IPS-20b (cell line): Measurements from ENCODE around the gene MT1X.

Source experiments
- H3K27ac ChIP-seq: one replicate; pipeline ENCODE4 v1.5.1; 2013; ENCODE audit warnings: low read length
- H3K27me3 ChIP-seq: 2 replicates; pipeline ENCODE4 v1.6.1; 2013; ENCODE audit warnings: mild to moderate bottlenecking, low read length, inconsistent platforms; ENCODE audit not compliant: insufficient read depth
- H3K36me3 ChIP-seq: 2 replicates; pipeline ENCODE4 v1.6.1; 2013; ENCODE audit warnings: low read depth, mild to moderate bottlenecking, inconsistent platforms, low read length, moderate library complexity; ENCODE audit not compliant: insufficient read depth
- H3K4me1 ChIP-seq: 2 replicates; pipeline ENCODE4 v1.6.1; 2013; ENCODE audit warnings: mild to moderate bottlenecking, control low read depth, inconsistent platforms, low read length, moderate library complexity; ENCODE audit not compliant: insufficient read depth
- H3K4me3 ChIP-seq: 2 replicates; pipeline ENCODE4 v1.5.1; 2013; ENCODE audit warnings: mild to moderate bottlenecking, low read length, inconsistent platforms
- H3K9ac ChIP-seq: 2 replicates; pipeline ENCODE4 v1.6.1; 2013; ENCODE audit warnings: low read depth, mild to moderate bottlenecking, inconsistent platforms, low read length, moderate library complexity
- H3K9me3 ChIP-seq: 2 replicates; pipeline ENCODE4 v1.6.1; 2013; ENCODE audit warnings: mild to moderate bottlenecking, low read depth, low read length, inconsistent platforms; ENCODE audit not compliant: insufficient read depth

MT1X gene

GRCh38 chr16:56643080-56643778 is 39.0 kb upstream of the MT1X start:
- peaks cover 4% of the 10 kb centered on the region; the same call in 1 of the 2 replicates for H3K4me1 ChIP-seq
- H3K4me3 ChIP-seq = peak overlapping the region; percentile 54
- H3K27ac ChIP-seq = no peak overlapping the region
- H3K36me3 ChIP-seq = no peaks in the 10 kb centered on the region
- peaks cover 100% of the 10 kb centered on the region for H3K27me3 ChIP-seq
- no peaks in the 10 kb centered on the region; the same call in 1 of the 2 replicates for H3K9me3 ChIP-seq
- H3K9ac ChIP-seq = no peak overlapping the region

- Histone ChIP-seq H3K9ac (no peak overlapping the region), H3K36me3 (no peaks in the 10 kb centered on the region), H3K4me1 (peaks cover 4% of the 10 kb centered on the region; the same call in 1 of the 2 replicates), H3K27ac (no peak overlapping the region), H3K9me3 (no peaks in the 10 kb centered on the region; the same call in 1 of the 2 replicates), H3K27me3 (peaks cover 100% of the 10 kb centered on the region), H3K4me3 (peak overlapping the region; percentile 54)
These were observed 38.4 kb upstream of the MT1X start for GRCh38 chr16:56643833-56644232.

GRCh38 chr16:56645311-56645710 is 37.0 kb upstream of the MT1X start:
- Histone ChIP-seq H3K9me3 (no peaks in the 10 kb centered on the region), H3K36me3 (no peaks in the 10 kb centered on the region), H3K9ac (no peak overlapping the region), H3K27me3 (peaks cover 100% of the 10 kb centered on the region), H3K4me1 (peaks cover 4% of the 10 kb centered on the region; the same call in 1 of the 2 replicates), H3K4me3 (no peak overlapping the region), H3K27ac (no peak overlapping the region)

GRCh38 chr16:56645838-56646237 is 36.4 kb upstream of the MT1X start:
- no peaks in the 10 kb centered on the region for H3K9me3 ChIP-seq
- H3K27ac ChIP-seq = no peak overlapping the region
- H3K27me3 ChIP-seq = peaks cover 100% of the 10 kb centered on the region
- no peak overlapping the region for H3K9ac ChIP-seq
- H3K4me3 ChIP-seq = no peak overlapping the region
- H3K4me1 ChIP-seq = peaks cover 4% of the 10 kb centered on the region; the same call in 1 of the 2 replicates
- H3K36me3 ChIP-seq = no peaks in the 10 kb centered on the region

GRCh38 chr16:56647641-56648431 is 34.4 kb upstream of the MT1X start:
- H3K27me3 ChIP-seq = peaks cover 100% of the 10 kb centered on the region
- H3K4me1 ChIP-seq = peaks cover 4% of the 10 kb centered on the region; the same call in 1 of the 2 replicates
- H3K4me3 ChIP-seq = peak overlapping the region; percentile 41; the same call in 1 of the 2 replicates
- H3K27ac ChIP-seq = no peak overlapping the region
- no peaks in the 10 kb centered on the region for H3K36me3 ChIP-seq
- no peak overlapping the region for H3K9ac ChIP-seq
- no peaks in the 10 kb centered on the region for H3K9me3 ChIP-seq

- no peaks in the 10 kb centered on the region for H3K9me3 ChIP-seq
- H3K27ac ChIP-seq = no peak overlapping the region
- H3K4me1 ChIP-seq = no peaks in the 10 kb centered on the region
- H3K36me3 ChIP-seq = no peaks in the 10 kb centered on the region
- no peak overlapping the region for H3K9ac ChIP-seq
- H3K27me3 ChIP-seq = peaks cover 93% of the 10 kb centered on the region
- H3K4me3 ChIP-seq = no peak overlapping the region
These were observed 33.0 kb upstream of the MT1X start for GRCh38 chr16:56649271-56649670.

- no peaks in the 10 kb centered on the region for H3K9me3 ChIP-seq
- no peak overlapping the region for H3K4me3 ChIP-seq
- H3K27ac ChIP-seq = no peak overlapping the region
- H3K4me1 ChIP-seq = no peaks in the 10 kb centered on the region
- no peaks in the 10 kb centered on the region for H3K36me3 ChIP-seq
- H3K27me3 ChIP-seq = peaks cover 90% of the 10 kb centered on the region
- no peak overlapping the region for H3K9ac ChIP-seq
These were observed 32.5 kb upstream of the MT1X start for GRCh38 chr16:56649820-56650219.

- peaks cover 90% of the 10 kb centered on the region for H3K27me3 ChIP-seq
These were observed 30.7 kb upstream of the MT1X start, which contains the start of gene MT1B for GRCh38 chr16:56651586-56651985. Gene MT1B (plus strand): TSS chr16:56651886. CDS start chr16:56651954, 68 bp downstream.

GRCh38 chr16:56652600-56652999 is 29.7 kb upstream of the MT1X start:
- H3K9me3 ChIP-seq = no peaks in the 10 kb centered on the region
- no peak overlapping the region for H3K9ac ChIP-seq
- no peaks in the 10 kb centered on the region for H3K4me1 ChIP-seq
- H3K4me3 ChIP-seq = no peak overlapping the region
- H3K36me3 ChIP-seq = no peaks in the 10 kb centered on the region
- H3K27me3 ChIP-seq = peaks cover 90% of the 10 kb centered on the region
- H3K27ac ChIP-seq = no peak overlapping the region

More at GRCh38 chr16:56651586-56651985, 30.7 kb upstream of the MT1X start, which contains the start of gene MT1B:
- Histone ChIP-seq H3K4me3 (no peak within 1 kb of the TSS), H3K9ac (no peak within 1 kb of the TSS), H3K4me1 (no peaks in the 10 kb centered on the region), H3K27ac (no peak within 1 kb of the TSS), H3K9me3 (no peaks in the 10 kb centered on the region), H3K36me3 (no peaks in the 10 kb centered on the region)

- peaks cover 90% of the 10 kb centered on the region for H3K27me3 ChIP-seq
- no peak overlapping the region for H3K27ac ChIP-seq
- H3K4me3 ChIP-seq = no peak overlapping the region
- H3K9me3 ChIP-seq = no peaks in the 10 kb centered on the region
- no peaks in the 10 kb centered on the region for H3K36me3 ChIP-seq
- H3K4me1 ChIP-seq = no peaks in the 10 kb centered on the region
- H3K9ac ChIP-seq = no peak overlapping the region
These were observed 29.1 kb upstream of the MT1X start for GRCh38 chr16:56653218-56653617.

- no peak within 1 kb of the TSS for H3K27ac ChIP-seq
- peak within 1 kb of the TSS; percentile 74; the same call in 1 of the 2 replicates for H3K9ac ChIP-seq
- H3K4me3 ChIP-seq = peak within 1 kb of the TSS; percentile 86
These were observed 24.5 kb upstream of the MT1X start, which contains the start of gene MT1F for GRCh38 chr16:56657555-56658326. Gene MT1F (plus strand): TSS chr16:56657959. CDS start chr16:56658059, 100 bp downstream.

More at GRCh38 chr16:56657555-56658326, 24.5 kb upstream of the MT1X start, which contains the start of gene MT1F:
- no peaks in the 10 kb centered on the region for H3K4me1 ChIP-seq
- peaks cover 90% of the 10 kb centered on the region for H3K27me3 ChIP-seq
- no peaks in the 10 kb centered on the region for H3K36me3 ChIP-seq
- no peaks in the 10 kb centered on the region for H3K9me3 ChIP-seq
